Measurements from ENCODE around the gene AIG1.
"Not testable (repeated sequence)": the region's sequence is repeated elsewhere in the genome, so short reads cannot be mapped to it uniquely, and the experiment has no call there.

The AIG1 gene

DNA sequence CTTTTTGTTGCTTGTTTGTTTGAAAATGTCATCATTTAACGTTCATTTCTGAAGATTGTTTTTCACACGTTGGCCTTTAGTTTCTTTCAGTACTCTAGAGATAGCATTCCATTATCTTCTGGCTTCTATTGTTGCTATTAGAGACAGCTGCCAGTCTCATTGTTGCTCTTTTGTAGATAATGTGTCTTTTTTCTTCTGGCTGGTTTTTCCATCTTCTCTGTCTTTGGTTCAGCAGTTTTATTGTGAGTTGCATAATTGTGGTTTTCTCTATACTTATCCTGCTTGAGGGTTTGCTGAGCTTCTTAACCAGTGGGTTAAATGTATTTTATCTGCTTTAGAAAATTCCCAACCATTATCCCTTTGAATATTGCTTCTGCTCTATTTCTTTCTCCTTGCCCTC, 23.2 kb upstream of the AIG1 start:
- no peaks in the 10 kb centered on the region for H3K9me3 ChIP-seq (ENCODE audit: control insufficient read depth in 1 of 2, low read length in 2 of 2)
- no peaks in the 10 kb centered on the region for H3K27me3 ChIP-seq (ENCODE audit: low read depth, low read length)
- H3K27ac ChIP-seq (ENCODE audit: low read length) = no peak overlapping the region
- no peaks in the 10 kb centered on the region for H3K36me3 ChIP-seq (ENCODE audit: control insufficient read depth in 1 of 2, insufficient read depth in 2 of 2, low read length in 2 of 2)
- no peaks in the 10 kb centered on the region for H3K4me1 ChIP-seq (ENCODE audit: control insufficient read depth in 1 of 2, insufficient read depth in 2 of 2, low read length in 2 of 2)
- H3K4me3 ChIP-seq (ENCODE audit: low read depth in 1 of 2, low read length in 2 of 2) = no peak overlapping the region

DNA sequence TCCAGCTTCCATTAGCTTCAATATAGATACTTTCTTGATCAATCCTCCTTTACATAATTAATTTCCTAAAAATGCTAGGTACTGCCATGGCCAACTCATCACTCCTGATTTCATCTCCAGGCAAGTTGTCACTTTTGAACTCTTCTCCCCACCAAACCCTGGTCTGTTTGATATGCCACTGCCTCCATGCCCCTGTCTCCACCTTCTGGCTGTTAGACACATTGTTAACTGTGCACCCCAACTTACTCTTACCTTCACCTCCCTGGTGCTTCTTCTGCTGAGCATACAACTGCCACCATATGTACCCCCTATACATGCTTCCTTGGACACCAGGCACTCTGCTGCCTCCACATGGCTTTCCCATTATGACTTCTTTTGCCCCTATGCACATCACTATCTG, 21.9 kb upstream of the AIG1 start:
- no peaks in the 10 kb centered on the region for H3K27me3 ChIP-seq (ENCODE audit: low read depth, low read length)

GRCh38 chr6:143039548-143039947, 21.1 kb upstream of the AIG1 start:
- Histone ChIP-seq H3K36me3 (ENCODE audit: control insufficient read depth in 1 of 2, insufficient read depth in 2 of 2, low read length in 2 of 2) (no peaks in the 10 kb centered on the region), H3K27ac (ENCODE audit: low read length) (no peak overlapping the region), H3K4me1 (ENCODE audit: control insufficient read depth in 1 of 2, insufficient read depth in 2 of 2, low read length in 2 of 2) (no peaks in the 10 kb centered on the region), H3K27me3 (ENCODE audit: low read depth, low read length) (no peaks in the 10 kb centered on the region), H3K4me3 (ENCODE audit: low read depth in 1 of 2, low read length in 2 of 2) (no peak overlapping the region), H3K9me3 (ENCODE audit: control insufficient read depth in 1 of 2, low read length in 2 of 2) (no peaks in the 10 kb centered on the region)

More for the DNA sequence above, 21.9 kb upstream of the AIG1 start:
- Histone ChIP-seq H3K4me3 (ENCODE audit: low read depth in 1 of 2, low read length in 2 of 2) (no peak overlapping the region), H3K4me1 (ENCODE audit: control insufficient read depth in 1 of 2, insufficient read depth in 2 of 2, low read length in 2 of 2) (no peaks in the 10 kb centered on the region), H3K9me3 (ENCODE audit: control insufficient read depth in 1 of 2, low read length in 2 of 2) (no peaks in the 10 kb centered on the region), H3K36me3 (ENCODE audit: control insufficient read depth in 1 of 2, insufficient read depth in 2 of 2, low read length in 2 of 2) (no peaks in the 10 kb centered on the region), H3K27ac (ENCODE audit: low read length) (no peak overlapping the region)

DNA sequence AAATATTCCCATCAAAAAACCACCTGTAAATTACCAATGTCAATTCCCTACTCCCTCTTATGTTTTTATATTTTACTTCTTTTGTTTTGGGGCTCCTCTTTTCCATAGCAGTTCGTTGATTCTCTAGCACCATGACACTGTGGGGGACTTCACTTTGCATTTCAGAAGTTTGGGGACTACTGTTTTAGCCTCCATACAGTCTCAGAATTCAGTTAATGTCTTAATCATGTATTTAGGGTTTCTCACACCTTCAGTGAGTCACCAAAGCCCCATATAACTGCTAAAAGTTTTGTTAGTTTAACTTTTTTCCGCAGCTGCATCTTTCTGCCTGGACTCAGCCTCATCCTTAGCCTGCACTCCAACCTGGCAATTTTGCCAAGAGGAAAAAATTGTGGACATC, 20.7 kb upstream of the AIG1 start:
- H3K4me1 ChIP-seq (ENCODE audit: control insufficient read depth in 1 of 2, insufficient read depth in 2 of 2, low read length in 2 of 2) = no peaks in the 10 kb centered on the region
- H3K27ac ChIP-seq (ENCODE audit: low read length) = no peak overlapping the region
- H3K4me3 ChIP-seq (ENCODE audit: low read depth in 1 of 2, low read length in 2 of 2) = no peak overlapping the region
- no peaks in the 10 kb centered on the region for H3K9me3 ChIP-seq (ENCODE audit: control insufficient read depth in 1 of 2, low read length in 2 of 2)
- no peaks in the 10 kb centered on the region for H3K36me3 ChIP-seq (ENCODE audit: control insufficient read depth in 1 of 2, insufficient read depth in 2 of 2, low read length in 2 of 2)
- no peaks in the 10 kb centered on the region for H3K27me3 ChIP-seq (ENCODE audit: low read depth, low read length)

DNA sequence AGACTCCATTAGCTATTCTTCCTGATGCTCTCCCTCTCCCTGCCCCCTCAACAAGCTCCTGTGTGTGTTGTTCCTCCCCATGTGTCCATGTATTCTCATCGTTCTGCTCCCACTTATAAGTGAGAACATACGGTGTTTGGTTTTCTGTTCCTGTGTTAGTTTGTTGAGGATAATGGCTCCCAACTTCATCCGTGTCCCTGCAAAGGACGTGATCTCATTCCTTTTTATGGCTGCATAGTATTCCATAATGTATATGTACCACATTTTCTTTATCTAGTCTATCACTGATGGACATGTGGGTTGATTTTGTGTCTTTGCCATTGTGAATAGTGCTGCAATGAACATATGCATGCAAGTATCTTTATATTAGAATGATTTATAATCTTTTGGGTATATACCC, 16.3 kb upstream of the AIG1 start:
- H3K27ac ChIP-seq (ENCODE audit: low read length); H3K4me3 ChIP-seq (ENCODE audit: low read depth in 1 of 2, low read length in 2 of 2); H3K27me3 ChIP-seq (ENCODE audit: low read depth, low read length); H3K9me3 ChIP-seq (ENCODE audit: control insufficient read depth in 1 of 2, low read length in 2 of 2); H3K36me3 ChIP-seq (ENCODE audit: control insufficient read depth in 1 of 2, insufficient read depth in 2 of 2, low read length in 2 of 2); H3K4me1 ChIP-seq (ENCODE audit: control insufficient read depth in 1 of 2, insufficient read depth in 2 of 2, low read length in 2 of 2): not testable (repeated sequence)

DNA sequence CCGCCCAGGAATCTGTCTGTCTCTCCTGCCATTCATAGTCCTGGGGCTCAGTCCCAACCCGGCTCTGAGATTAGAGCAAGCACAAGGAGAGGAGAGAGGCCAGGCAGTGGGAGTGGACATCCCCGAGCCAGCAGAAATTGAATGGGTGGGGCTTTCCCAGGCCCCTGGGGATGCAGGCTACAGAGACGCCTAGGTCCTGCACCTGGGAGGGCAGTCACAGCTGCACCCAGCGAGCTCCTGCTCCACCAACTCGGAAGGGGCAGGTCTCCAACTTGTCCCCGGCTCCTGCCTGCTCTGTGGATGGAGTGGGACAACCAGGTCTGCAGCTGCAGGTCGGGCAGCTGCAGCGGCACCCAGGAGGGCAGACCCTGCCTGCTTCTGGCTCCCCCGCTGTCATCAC, 11.1 kb upstream of the AIG1 start:
- no peaks in the 10 kb centered on the region for H3K4me1 ChIP-seq (ENCODE audit: control insufficient read depth in 1 of 2, insufficient read depth in 2 of 2, low read length in 2 of 2)
- no peaks in the 10 kb centered on the region for H3K27me3 ChIP-seq (ENCODE audit: low read depth, low read length)
- H3K36me3 ChIP-seq (ENCODE audit: control insufficient read depth in 1 of 2, insufficient read depth in 2 of 2, low read length in 2 of 2) = no peaks in the 10 kb centered on the region
- no peaks in the 10 kb centered on the region for H3K9me3 ChIP-seq (ENCODE audit: control insufficient read depth in 1 of 2, low read length in 2 of 2)
- no peak overlapping the region for H3K27ac ChIP-seq (ENCODE audit: low read length)
- no peak overlapping the region for H3K4me3 ChIP-seq (ENCODE audit: low read depth in 1 of 2, low read length in 2 of 2)

DNA sequence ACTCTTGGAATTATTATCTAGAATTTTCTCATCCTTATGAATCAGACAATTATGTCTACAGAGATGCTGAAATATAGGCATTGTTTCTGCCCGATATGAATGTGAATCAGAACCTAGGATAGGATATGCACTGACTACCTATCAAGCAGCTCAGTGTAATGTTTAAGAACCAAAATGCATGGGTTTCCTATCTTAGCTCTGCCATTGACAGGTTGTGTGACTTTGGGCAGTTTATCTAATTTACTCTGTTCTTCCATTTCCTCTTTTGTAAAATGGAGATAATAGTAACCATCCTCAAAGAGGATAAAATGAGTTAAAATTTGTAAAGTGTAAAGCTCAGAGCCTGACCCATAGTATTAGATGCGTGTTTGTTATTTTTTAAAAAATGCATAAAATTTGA, 10.2 kb upstream of the AIG1 start:
- H3K4me1 ChIP-seq (ENCODE audit: control insufficient read depth in 1 of 2, insufficient read depth in 2 of 2, low read length in 2 of 2) = no peaks in the 10 kb centered on the region
- no peaks in the 10 kb centered on the region for H3K9me3 ChIP-seq (ENCODE audit: control insufficient read depth in 1 of 2, low read length in 2 of 2)
- no peak overlapping the region for H3K27ac ChIP-seq (ENCODE audit: low read length)
- H3K4me3 ChIP-seq (ENCODE audit: low read depth in 1 of 2, low read length in 2 of 2) = no peak overlapping the region
- no peaks in the 10 kb centered on the region for H3K36me3 ChIP-seq (ENCODE audit: control insufficient read depth in 1 of 2, insufficient read depth in 2 of 2, low read length in 2 of 2)
- no peaks in the 10 kb centered on the region for H3K27me3 ChIP-seq (ENCODE audit: low read depth, low read length)

GRCh38 chr6:143052282-143052681, 8.4 kb upstream of the AIG1 start:
- H3K4me3 ChIP-seq (ENCODE audit: low read depth in 1 of 2, low read length in 2 of 2) = no peak overlapping the region
- no peaks in the 10 kb centered on the region for H3K27me3 ChIP-seq (ENCODE audit: low read depth, low read length)
- no peak overlapping the region for H3K27ac ChIP-seq (ENCODE audit: low read length)
- H3K4me1 ChIP-seq (ENCODE audit: control insufficient read depth in 1 of 2, insufficient read depth in 2 of 2, low read length in 2 of 2) = no peaks in the 10 kb centered on the region
- no peaks in the 10 kb centered on the region for H3K9me3 ChIP-seq (ENCODE audit: control insufficient read depth in 1 of 2, low read length in 2 of 2)
- H3K36me3 ChIP-seq (ENCODE audit: control insufficient read depth in 1 of 2, insufficient read depth in 2 of 2, low read length in 2 of 2) = no peaks in the 10 kb centered on the region

- Histone ChIP-seq H3K27me3 (ENCODE audit: low read depth, low read length) (no peaks in the 10 kb centered on the region), H3K9me3 (ENCODE audit: control insufficient read depth in 1 of 2, low read length in 2 of 2) (no peaks in the 10 kb centered on the region), H3K4me1 (ENCODE audit: control insufficient read depth in 1 of 2, insufficient read depth in 2 of 2, low read length in 2 of 2) (no peaks in the 10 kb centered on the region), H3K4me3 (ENCODE audit: low read depth in 1 of 2, low read length in 2 of 2) (no peak overlapping the region), H3K36me3 (ENCODE audit: control insufficient read depth in 1 of 2, insufficient read depth in 2 of 2, low read length in 2 of 2) (no peaks in the 10 kb centered on the region), H3K27ac (ENCODE audit: low read length) (no peak overlapping the region)
Observed at GRCh38 chr6:143053856-143054255, 6.8 kb upstream of the AIG1 start.

DNA sequence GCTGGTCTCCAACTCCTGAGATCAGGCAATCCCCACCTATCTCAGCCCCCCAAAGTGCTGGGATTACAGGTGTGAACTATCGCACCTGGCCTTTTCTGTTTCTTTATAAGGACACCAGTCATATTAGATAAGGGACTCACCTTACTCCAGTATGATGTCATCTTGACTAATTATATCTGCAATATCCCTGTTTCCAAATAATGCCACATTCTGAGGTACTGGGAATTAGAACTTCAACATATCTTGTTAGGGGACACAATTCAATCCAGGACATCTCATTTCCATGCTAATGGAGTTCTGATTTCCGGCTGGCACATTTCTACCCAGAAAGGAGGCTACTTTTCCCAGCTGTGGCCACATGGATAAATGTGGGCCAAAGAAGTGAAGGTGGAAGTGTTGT, 6.4 kb upstream of the AIG1 start:
- H3K36me3 ChIP-seq (ENCODE audit: control insufficient read depth in 1 of 2, insufficient read depth in 2 of 2, low read length in 2 of 2) = no peaks in the 10 kb centered on the region
- H3K27ac ChIP-seq (ENCODE audit: low read length) = no peak overlapping the region
- H3K4me1 ChIP-seq (ENCODE audit: control insufficient read depth in 1 of 2, insufficient read depth in 2 of 2, low read length in 2 of 2) = no peaks in the 10 kb centered on the region
- no peaks in the 10 kb centered on the region for H3K9me3 ChIP-seq (ENCODE audit: control insufficient read depth in 1 of 2, low read length in 2 of 2)
- no peak overlapping the region for H3K4me3 ChIP-seq (ENCODE audit: low read depth in 1 of 2, low read length in 2 of 2)
- no peaks in the 10 kb centered on the region for H3K27me3 ChIP-seq (ENCODE audit: low read depth, low read length)

DNA sequence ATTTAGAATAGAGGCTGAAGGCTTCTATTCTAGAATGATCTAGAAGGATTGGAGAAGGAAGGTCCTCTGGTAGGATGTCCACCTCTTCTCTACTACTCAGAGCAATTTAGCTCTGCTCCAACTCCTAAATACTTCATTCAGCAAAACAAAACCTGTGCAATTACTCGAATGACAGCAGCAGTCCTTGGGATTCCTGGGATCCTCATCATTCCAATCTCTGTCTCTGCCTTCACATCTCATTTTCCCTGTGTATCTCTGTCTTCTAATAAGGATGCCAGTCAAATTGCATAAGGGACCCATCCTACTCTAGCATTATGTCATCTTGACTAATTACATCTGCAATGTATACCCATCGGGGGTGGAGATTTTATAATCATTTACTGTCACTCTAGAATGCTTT, 5.5 kb upstream of the AIG1 start:
- H3K4me1 ChIP-seq (ENCODE audit: control insufficient read depth in 1 of 2, insufficient read depth in 2 of 2, low read length in 2 of 2) = peaks cover 0 to 5% of the 10 kb centered on the region in 2 donors
- H3K27me3 ChIP-seq (ENCODE audit: low read depth, low read length) = no peaks in the 10 kb centered on the region
- no peak overlapping the region for H3K4me3 ChIP-seq (ENCODE audit: low read depth in 1 of 2, low read length in 2 of 2)

GRCh38 chr6:143055891-143056290, 4.8 kb upstream of the AIG1 start:
- H3K4me1 ChIP-seq (ENCODE audit: control insufficient read depth in 1 of 2, insufficient read depth in 2 of 2, low read length in 2 of 2) = peaks cover under 1 to 5% of the 10 kb centered on the region in 2 donors
- H3K27me3 ChIP-seq (ENCODE audit: low read depth, low read length) = no peaks in the 10 kb centered on the region
- no peak overlapping the region for H3K4me3 ChIP-seq (ENCODE audit: low read depth in 1 of 2, low read length in 2 of 2)
- no peak overlapping the region for H3K27ac ChIP-seq (ENCODE audit: low read length)
- H3K9me3 ChIP-seq (ENCODE audit: control insufficient read depth in 1 of 2, low read length in 2 of 2) = no peaks in the 10 kb centered on the region
- H3K36me3 ChIP-seq (ENCODE audit: control insufficient read depth in 1 of 2, insufficient read depth in 2 of 2, low read length in 2 of 2) = no peaks in the 10 kb centered on the region

More for the DNA sequence above, 5.5 kb upstream of the AIG1 start:
- no peak overlapping the region for H3K27ac ChIP-seq (ENCODE audit: low read length)
- H3K36me3 ChIP-seq (ENCODE audit: control insufficient read depth in 1 of 2, insufficient read depth in 2 of 2, low read length in 2 of 2) = no peaks in the 10 kb centered on the region
- H3K9me3 ChIP-seq (ENCODE audit: control insufficient read depth in 1 of 2, low read length in 2 of 2) = no peaks in the 10 kb centered on the region
